Measurements from ENCODE around the gene CHRNA9.

The CHRNA9 gene

GRCh38 chr4:40402556-40402955 lies 67.4 kb downstream of the CHRNA9 start:
- H3K4me3 ChIP-seq (ENCODE audit: low read depth, low read length): no peak overlapping the region
- DNase-seq (ENCODE audit: low read depth): no peak
- no peak for TF ChIP-seq POLR2A (IDR thresholded peaks at IDR 0.05; ENCODE audit: extremely low read depth, insufficient read length)
- no peak for TF ChIP-seq MYC (IDR thresholded peaks at IDR 0.05; ENCODE audit: low read depth, low read length)
- TF ChIP-seq, protein P1, sequence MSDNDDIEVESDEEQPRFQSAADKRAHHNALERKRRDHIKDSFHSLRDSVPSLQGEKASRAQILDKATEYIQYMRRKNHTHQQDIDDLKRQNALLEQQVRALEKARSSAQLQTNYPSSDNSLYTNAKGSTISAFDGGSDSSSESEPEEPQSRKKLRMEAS (IDR thresholded peaks at IDR 0.05; ENCODE audit: low read depth, low read length): no peak
- TF ChIP-seq, protein P2, sequence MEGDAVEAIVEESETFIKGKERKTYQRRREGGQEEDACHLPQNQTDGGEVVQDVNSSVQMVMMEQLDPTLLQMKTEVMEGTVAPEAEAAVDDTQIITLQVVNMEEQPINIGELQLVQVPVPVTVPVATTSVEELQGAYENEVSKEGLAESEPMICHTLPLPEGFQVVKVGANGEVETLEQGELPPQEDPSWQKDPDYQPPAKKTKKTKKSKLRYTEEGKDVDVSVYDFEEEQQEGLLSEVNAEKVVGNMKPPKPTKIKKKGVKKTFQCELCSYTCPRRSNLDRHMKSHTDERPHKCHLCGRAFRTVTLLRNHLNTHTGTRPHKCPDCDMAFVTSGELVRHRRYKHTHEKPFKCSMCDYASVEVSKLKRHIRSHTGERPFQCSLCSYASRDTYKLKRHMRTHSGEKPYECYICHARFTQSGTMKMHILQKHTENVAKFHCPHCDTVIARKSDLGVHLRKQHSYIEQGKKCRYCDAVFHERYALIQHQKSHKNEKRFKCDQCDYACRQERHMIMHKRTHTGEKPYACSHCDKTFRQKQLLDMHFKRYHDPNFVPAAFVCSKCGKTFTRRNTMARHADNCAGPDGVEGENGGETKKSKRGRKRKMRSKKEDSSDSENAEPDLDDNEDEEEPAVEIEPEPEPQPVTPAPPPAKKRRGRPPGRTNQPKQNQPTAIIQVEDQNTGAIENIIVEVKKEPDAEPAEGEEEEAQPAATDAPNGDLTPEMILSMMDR (IDR thresholded peaks at IDR 0.05; ENCODE audit: low read depth, low read length): no peak

DNA sequence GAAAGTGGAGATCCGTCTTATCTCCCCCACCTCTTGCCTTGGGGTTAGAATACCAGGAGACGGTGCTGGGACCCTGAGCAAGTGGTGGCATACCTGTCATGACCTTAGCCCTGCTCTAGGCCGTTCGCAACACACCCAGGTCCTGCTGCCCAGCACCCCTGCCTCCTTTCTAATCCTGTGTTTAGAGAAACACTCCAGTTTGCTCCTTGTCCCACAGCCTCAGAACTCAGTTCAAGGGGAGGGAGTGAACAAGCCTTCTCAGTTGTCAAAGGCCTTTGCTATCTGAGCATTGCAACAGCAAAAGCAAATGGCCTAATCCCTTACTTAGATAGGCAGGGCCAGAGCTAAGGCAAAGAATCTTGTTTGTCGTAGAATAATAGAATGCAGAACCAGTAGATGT lies 67.9 kb downstream of the CHRNA9 start:
- TF ChIP-seq, protein P2 (IDR thresholded peaks at IDR 0.05; ENCODE audit: low read depth, low read length): no peak
- TF ChIP-seq, protein P1 (IDR thresholded peaks at IDR 0.05; ENCODE audit: low read depth, low read length): no peak
- TF ChIP-seq POLR2A (IDR thresholded peaks at IDR 0.05; ENCODE audit: extremely low read depth, insufficient read length) (no peak), MYC (IDR thresholded peaks at IDR 0.05; ENCODE audit: low read depth, low read length) (no peak)
- no peak for DNase-seq (ENCODE audit: low read depth)
- no peak overlapping the region for H3K4me3 ChIP-seq (ENCODE audit: low read depth, low read length)

Data from NB4 (cell line).